T47D (cell line): ENCODE data around the gene EGFL8.
"Not testable (repeated sequence)": the region's sequence is repeated elsewhere in the genome, so short reads cannot be mapped to it uniquely, and the experiment has no call there.

Source experiments
- DNase-seq, 2 experiments: peaks; one replicate each; pipeline versions ENCODE4 v3.0.0 to v3.0.0-alpha.2; 2011 to 2012; ENCODE audit warnings: low read depth in 1 of 2, low spot score in 1 of 2
- JUND ChIP-seq: IDR thresholded peaks from 2 replicates; pipeline ENCODE4 v1.6.1; 2012; ENCODE audit warnings: low read depth
- in situ Hi-C: cut with HindIII; loops from 2 replicates; pipeline ENCODE4 v1.10.0; 2016; ENCODE audit warnings: low sequenced_read_pairs, low pct_unique_long_range_greater_than_20kb

Gene EGFL8

GRCh38 chr6:32210191-32210601, 45.8 kb downstream of the EGFL8 start:
- no peak for DNase-seq
- in situ Hi-C loops = no loop called here
- no peak for TF ChIP-seq JUND

GRCh38 chr6:32211432-32211831, 47.0 kb downstream of the EGFL8 start:
- in situ Hi-C loops = not testable (repeated sequence)

DNA sequence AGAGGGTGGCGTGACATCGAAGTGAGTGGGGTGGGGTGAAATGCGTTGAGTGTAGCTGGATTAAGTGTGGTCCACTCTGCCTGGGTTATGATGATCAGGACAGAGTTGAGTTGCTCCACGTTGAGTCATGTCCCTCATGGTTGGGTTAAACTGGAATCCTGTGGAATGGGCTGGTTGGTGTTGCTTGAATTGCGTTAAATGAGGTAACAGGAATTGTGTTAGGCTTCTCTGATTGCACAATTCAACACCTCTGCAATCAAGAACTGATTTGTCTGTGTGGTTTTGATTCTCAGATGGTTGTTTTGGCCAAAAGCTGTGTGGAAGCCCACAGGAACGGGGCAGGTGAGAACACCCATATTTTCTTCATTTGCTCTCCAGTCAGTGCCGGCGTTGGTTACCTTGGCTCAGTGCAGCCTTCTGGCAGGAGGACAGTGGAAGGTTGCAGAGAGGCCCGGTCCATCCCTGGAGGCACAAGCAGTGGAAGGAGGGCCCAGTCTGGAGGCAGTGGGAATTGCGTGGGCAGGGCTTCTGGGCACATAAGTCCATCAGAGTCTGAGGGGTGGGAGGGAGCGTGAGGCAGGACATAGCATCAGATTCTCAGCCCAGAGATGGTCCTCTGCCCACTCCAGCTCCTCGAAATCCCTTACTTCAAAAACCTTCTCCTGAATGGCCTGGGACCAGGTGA, 47.8 kb downstream of the EGFL8 start:
- no peak for DNase-seq
- in situ Hi-C loops = no loop called here
- no peak for TF ChIP-seq JUND

More at GRCh38 chr6:32211432-32211831, 47.0 kb downstream of the EGFL8 start:
- not testable (repeated sequence) for DNase-seq

- in situ Hi-C loops = no loop called here
- no peak for TF ChIP-seq JUND
- DNase-seq = no peak
Observed at GRCh38 chr6:32213649-32214048, 49.3 kb downstream of the EGFL8 start.

DNA sequence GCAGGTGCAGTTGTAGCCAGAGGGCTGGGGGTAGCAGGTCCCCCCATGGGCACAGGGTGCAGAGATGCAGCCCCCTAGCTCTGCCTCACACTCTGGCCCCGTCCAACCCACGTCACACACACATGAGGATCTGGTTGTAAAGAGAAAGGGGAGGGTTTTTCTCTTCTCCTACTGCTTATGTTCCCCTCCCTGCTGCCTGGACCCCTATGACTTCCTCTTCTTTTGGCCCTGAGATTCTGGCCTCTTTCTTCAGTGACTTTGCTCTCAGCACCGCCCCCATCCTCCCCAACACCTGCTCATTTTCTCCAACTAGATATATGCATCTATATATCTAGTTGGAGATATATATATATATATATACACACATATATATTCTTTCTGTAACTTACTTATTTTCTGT, 49.7 kb downstream of the EGFL8 start:
- in situ Hi-C loops = no loop called here
- no peak for DNase-seq
- TF ChIP-seq JUND = no peak

- DNase-seq = no peak
- no peak for TF ChIP-seq JUND
- in situ Hi-C loops = no loop called here
Observed at GRCh38 chr6:32215617-32216016, 51.2 kb downstream of the EGFL8 start.

DNA sequence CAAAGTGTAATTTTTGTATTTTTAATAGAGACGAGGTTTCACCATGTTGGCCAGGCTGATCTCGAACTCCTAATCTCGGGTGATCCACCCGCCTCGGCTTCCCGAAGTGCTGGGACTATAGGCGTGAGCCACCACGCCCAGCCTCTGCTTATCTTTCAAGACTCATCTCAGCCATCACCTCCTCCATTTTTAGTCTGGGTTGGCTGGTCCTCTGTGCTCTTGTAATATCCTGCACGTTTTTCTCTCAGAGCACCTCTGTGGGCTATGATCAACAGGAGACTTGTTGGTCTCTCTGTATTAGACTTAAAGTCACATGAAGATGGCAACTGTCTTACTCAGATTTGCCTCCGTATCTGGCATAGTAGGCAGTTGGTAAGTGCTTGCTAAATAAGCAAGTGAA, 51.9 kb downstream of the EGFL8 start:
- no peak for TF ChIP-seq JUND
- DNase-seq = no peak
- in situ Hi-C loops = no loop called here

GRCh38 chr6:32216998-32217397, 52.6 kb downstream of the EGFL8 start:
- in situ Hi-C loops = no loop called here
- no peak for TF ChIP-seq JUND
- DNase-seq = no peak
